ENCODE data around the gene IRAK3.

IRAK3 gene

GRCh38 chr12:66269757-66270383, 80.9 kb downstream of the IRAK3 start:
- no peaks in the 10 kb centered on the region for H3K9me3 ChIP-seq (ENCODE audit: insufficient read depth, low read length, severe bottlenecking)
- H3K4me2 ChIP-seq (ENCODE audit: insufficient read depth, low read length) = no peak overlapping the region
- DNase-seq = peak; percentile 26
- H3K79me2 ChIP-seq (ENCODE audit: insufficient read depth, low read length) = no peaks in the 10 kb centered on the region
- H4K20me1 ChIP-seq (ENCODE audit: insufficient read depth, low read length) = no peaks in the 10 kb centered on the region
- no peak overlapping the region for H3K27ac ChIP-seq (ENCODE audit: low read length)
- TF ChIP-seq EZH2 (IDR thresholded peaks at IDR 0.05; ENCODE audit: borderline replicate concordance, low read depth, low read length, severe bottlenecking) = no peak
- TF ChIP-seq CTCF (IDR thresholded peaks at IDR 0.05; ENCODE audit: borderline replicate concordance, extremely low read depth, low read length, poor library complexity, severe bottlenecking) = peak; percentile 82
- H3K36me3 ChIP-seq (ENCODE audit: insufficient read depth, low read length) = no peaks in the 10 kb centered on the region
- H3K27me3 ChIP-seq (ENCODE audit: insufficient read depth, low read length, poor library complexity) = no peaks in the 10 kb centered on the region
- H3K9ac ChIP-seq (ENCODE audit: low read depth, low read length) = no peak overlapping the region
- no peak overlapping the region for H2AFZ ChIP-seq (ENCODE audit: low read depth, low read length)
- peak; percentile 89; the same call in 2 of the 3 replicates for ATAC-seq (ENCODE audit: insufficient read depth, low read depth)
- H3K4me3 ChIP-seq (ENCODE audit: low read depth in 1 of 2, low read length in 2 of 2) = no peak overlapping the region
- no peaks in the 10 kb centered on the region for H3K4me1 ChIP-seq (ENCODE audit: insufficient read depth, low read length)

GRCh38 chr12:66270613-66271012, 81.6 kb downstream of the IRAK3 start:
- no peak for ATAC-seq (ENCODE audit: insufficient read depth, low read depth)

GRCh38 chr12:66272650-66273049, 83.6 kb downstream of the IRAK3 start:
- Histone ChIP-seq H3K27me3 (ENCODE audit: insufficient read depth, low read length, poor library complexity) (no peaks in the 10 kb centered on the region), H2AFZ (ENCODE audit: low read depth, low read length) (no peak overlapping the region), H3K27ac (ENCODE audit: low read length) (no peak overlapping the region), H3K9me3 (ENCODE audit: insufficient read depth, low read length, severe bottlenecking) (no peaks in the 10 kb centered on the region), H3K4me1 (ENCODE audit: insufficient read depth, low read length) (no peaks in the 10 kb centered on the region), H3K9ac (ENCODE audit: low read depth, low read length) (no peak overlapping the region), H3K4me2 (ENCODE audit: insufficient read depth, low read length) (no peak overlapping the region), H3K79me2 (ENCODE audit: insufficient read depth, low read length) (no peaks in the 10 kb centered on the region), H4K20me1 (ENCODE audit: insufficient read depth, low read length) (no peaks in the 10 kb centered on the region), H3K36me3 (ENCODE audit: insufficient read depth, low read length) (no peaks in the 10 kb centered on the region), H3K4me3 (ENCODE audit: low read depth in 1 of 2, low read length in 2 of 2) (no peak overlapping the region)
- DNase-seq = no peak
- TF ChIP-seq CTCF (IDR thresholded peaks at IDR 0.05; ENCODE audit: borderline replicate concordance, extremely low read depth, low read length, poor library complexity, severe bottlenecking) (no peak), EZH2 (IDR thresholded peaks at IDR 0.05; ENCODE audit: borderline replicate concordance, low read depth, low read length, severe bottlenecking) (no peak)
- ATAC-seq (ENCODE audit: insufficient read depth, low read depth) = no peak

More at GRCh38 chr12:66270613-66271012, 81.6 kb downstream of the IRAK3 start:
- DNase-seq = no peak
- H3K27me3 ChIP-seq (ENCODE audit: insufficient read depth, low read length, poor library complexity) = no peaks in the 10 kb centered on the region
- no peaks in the 10 kb centered on the region for H3K4me1 ChIP-seq (ENCODE audit: insufficient read depth, low read length)
- H3K9me3 ChIP-seq (ENCODE audit: insufficient read depth, low read length, severe bottlenecking) = no peaks in the 10 kb centered on the region
- no peak overlapping the region for H3K27ac ChIP-seq (ENCODE audit: low read length)
- H4K20me1 ChIP-seq (ENCODE audit: insufficient read depth, low read length) = no peaks in the 10 kb centered on the region
- TF ChIP-seq CTCF (IDR thresholded peaks at IDR 0.05; ENCODE audit: borderline replicate concordance, extremely low read depth, low read length, poor library complexity, severe bottlenecking) (no peak), EZH2 (IDR thresholded peaks at IDR 0.05; ENCODE audit: borderline replicate concordance, low read depth, low read length, severe bottlenecking) (no peak)
- H3K9ac ChIP-seq (ENCODE audit: low read depth, low read length) = no peak overlapping the region
- no peaks in the 10 kb centered on the region for H3K36me3 ChIP-seq (ENCODE audit: insufficient read depth, low read length)
- H3K4me2 ChIP-seq (ENCODE audit: insufficient read depth, low read length) = no peak overlapping the region
- H3K79me2 ChIP-seq (ENCODE audit: insufficient read depth, low read length) = no peaks in the 10 kb centered on the region
- no peak overlapping the region for H2AFZ ChIP-seq (ENCODE audit: low read depth, low read length)
- H3K4me3 ChIP-seq (ENCODE audit: low read depth in 1 of 2, low read length in 2 of 2) = no peak overlapping the region
